CD4-positive, alpha-beta T cell treated with Interleukin-2 at 100 ng/mL for 4 hours (primary cell): ENCODE measurements around the gene PODNL1.
"Not testable (repeated sequence)": the region's sequence is repeated elsewhere in the genome, so short reads cannot be mapped to it uniquely, and the experiment has no call there.

Experiments
- DNase-seq: peaks from one replicate; pipeline ENCODE4 v3.0.0-alpha.2; 2020; ENCODE audit warnings: low spot score

The PODNL1 gene

DNA sequence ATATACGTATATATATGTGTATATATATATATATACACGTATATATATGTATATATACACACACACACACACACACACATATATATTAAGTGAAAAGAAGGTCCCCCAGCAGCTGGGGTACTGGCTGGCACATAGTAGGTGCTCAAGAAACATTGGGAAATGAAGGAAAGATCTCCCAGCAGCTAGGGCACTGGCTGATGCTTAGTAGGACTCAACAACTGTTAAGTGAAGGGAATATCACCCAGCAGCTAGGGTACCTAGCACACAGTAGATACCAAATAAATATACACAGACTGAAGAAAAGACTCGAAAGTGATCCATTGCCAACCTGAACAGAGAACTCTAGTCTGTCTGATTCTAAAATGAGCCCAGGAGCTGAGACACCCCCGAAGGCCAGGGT is 12.2 kb downstream of the PODNL1 start:
- no peak for DNase-seq

DNA sequence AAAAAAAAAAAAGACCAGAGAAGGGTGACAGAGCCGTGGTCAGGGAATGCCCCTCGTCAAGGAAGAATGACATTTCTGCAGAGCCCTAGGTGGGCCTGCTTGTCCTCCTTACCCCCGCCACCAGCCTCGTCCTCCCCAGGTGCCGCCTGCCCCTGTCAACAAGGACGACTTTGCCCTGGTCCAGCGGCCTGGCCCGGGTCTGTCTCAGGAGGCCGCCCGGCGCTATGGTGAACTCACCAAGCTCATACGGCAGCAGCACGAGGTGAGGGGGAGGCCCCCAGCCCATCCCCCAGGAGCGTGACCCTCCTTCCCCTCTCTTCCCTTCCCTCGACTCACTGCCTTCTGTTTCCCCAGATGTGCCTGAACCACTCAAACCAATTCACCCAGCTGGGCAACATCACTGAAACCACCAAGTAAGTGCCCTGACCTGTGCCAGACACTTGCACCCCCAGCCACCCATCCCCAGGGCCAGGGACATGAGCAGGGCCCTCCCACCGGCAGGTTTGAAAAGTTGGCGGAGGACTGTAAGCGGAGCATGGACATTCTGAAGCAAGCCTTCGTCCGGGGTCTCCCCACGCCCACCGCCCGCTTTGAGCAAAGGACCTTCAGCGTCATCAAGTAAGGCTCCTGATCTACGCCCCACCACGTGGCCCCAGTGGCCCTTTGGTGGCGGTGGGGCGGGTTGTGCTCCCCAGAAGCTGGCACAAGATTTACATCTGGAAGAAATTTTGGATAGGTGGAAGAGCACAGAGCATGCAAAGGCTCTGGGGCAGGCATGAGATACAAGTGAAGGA is 14.8 kb downstream of the PODNL1 start:
- no peak for DNase-seq

DNA sequence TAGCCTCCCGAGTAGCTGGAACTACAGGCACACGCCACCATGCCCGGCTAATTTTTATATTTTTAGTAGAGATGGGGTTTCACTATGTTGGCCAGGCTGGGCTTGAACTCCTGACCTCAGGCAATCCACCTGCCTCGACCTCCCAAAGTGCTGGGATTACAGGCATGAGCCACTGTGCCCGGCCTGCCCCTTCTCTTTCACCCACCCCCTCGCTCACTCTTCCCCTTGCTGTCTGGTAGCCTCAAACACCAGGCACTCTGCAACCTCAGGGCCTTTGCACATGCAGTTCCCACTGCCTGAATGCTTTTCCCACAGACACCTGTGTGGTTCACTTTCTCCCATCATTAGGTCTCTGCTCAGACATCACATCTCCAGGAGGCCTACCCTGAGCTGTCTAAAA is 16.1 kb downstream of the PODNL1 start:
- DNase-seq: not testable (repeated sequence)

GRCh38 chr19:13920940-13921747 is 17.1 kb downstream of the PODNL1 start:
- DNase-seq: peak; percentile 28

DNA sequence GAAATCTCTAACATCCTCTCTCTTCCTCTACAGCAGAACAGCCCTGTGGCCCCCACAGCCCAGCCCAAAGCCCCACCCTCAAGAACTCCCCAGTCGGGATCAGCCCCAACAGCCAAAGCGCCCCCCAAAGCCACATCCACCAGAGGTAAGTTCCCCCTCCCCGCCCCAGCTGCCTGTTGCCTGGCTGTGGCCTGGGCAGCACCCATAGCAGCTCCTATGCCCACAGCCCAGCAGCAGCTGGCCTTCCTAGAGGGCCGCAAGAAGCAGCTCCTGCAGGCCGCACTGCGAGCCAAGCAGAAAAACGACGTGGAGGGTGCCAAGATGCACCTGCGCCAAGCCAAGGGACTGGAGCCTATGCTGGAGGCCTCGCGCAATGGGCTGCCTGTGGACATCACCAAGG is 17.7 kb downstream of the PODNL1 start:
- no peak for DNase-seq

GRCh38 chr19:13918726-13919411 is 19.3 kb downstream of the PODNL1 start:
- DNase-seq: no peak

- DNase-seq: no peak
Measured at GRCh38 chr19:13917888-13918406, 20.3 kb downstream of the PODNL1 start.

DNA sequence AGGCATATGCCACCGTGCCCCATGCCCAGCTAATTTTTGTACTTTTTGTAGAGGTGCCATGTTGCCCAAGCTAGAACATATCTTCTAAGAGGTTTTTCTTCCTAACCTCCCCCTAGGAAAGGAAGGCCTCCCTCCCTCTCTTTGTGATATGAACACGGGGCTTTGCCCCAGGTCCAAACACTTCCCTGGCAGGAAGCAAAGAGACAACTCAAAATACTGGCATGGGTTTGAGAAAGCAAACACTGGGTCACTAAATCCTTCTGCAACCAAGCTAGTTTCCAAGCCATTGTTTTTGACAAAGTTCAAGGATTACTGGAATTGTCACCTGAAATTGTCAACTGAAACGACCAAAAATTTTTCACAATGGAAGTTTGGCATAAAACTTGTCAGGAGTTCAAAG is 23.4 kb downstream of the PODNL1 start:
- DNase-seq: no peak

DNA sequence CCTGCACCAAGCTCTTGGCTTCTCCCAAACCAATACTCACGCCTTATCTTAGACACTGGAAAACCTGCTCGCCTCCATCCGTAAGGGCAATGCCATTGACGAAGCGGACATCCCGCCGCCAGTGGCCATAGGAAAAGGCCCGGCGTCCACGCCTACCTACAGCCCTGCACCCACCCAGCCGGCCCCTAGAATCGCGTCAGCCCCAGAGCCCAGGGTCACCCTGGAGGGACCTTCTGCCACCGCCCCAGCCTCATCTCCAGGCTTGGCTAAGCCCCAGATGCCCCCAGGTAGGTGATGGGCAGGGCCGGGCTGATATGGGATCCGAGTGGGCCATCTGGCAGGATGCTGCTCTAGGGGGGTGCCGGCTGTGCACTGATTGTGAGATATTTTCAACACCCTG is 24.9 kb downstream of the PODNL1 start:
- DNase-seq: no peak

DNA sequence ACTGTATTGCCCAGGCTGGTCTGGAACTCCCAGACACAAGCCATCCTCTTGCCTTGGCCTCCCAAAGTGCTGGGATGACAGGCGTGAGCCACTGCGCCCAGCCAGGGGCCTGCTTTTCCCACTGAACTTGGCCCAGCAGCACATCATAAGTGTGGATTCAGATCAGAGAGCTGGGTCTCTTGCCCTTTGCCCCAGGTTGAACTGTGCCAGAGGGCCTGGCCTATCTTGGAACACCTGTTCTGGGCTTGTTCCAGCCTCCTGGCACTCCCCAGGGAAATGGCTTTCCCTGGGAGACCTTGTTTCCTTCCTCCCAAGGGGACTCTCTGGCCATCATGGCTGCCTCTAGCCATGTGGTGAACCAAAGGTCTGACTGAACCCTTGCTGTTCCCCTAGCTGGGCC is 28.8 kb downstream of the PODNL1 start:
- DNase-seq: no peak

GRCh38 chr19:13908674-13909073 is 29.5 kb downstream of the PODNL1 start:
- no peak for DNase-seq

DNA sequence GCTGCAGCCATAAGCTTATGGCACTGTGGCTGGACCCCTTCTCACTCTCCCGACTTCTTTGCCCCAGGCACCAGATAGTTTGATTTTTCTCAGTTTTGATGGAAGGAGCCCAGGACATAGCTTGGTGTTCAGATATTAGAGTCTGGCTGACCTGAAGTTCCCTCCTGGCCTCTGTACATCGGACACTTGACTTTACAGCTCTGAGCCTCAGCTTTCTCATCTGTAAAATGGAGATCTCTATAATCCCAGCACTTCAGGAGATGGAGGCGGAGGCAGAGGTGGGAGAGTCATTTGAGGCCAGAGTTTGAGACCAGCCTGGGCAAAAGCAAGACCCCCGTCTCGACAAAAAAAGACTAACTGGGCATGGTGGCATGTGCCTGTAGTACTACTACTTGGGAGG is 31.3 kb downstream of the PODNL1 start:
- no peak for DNase-seq

DNA sequence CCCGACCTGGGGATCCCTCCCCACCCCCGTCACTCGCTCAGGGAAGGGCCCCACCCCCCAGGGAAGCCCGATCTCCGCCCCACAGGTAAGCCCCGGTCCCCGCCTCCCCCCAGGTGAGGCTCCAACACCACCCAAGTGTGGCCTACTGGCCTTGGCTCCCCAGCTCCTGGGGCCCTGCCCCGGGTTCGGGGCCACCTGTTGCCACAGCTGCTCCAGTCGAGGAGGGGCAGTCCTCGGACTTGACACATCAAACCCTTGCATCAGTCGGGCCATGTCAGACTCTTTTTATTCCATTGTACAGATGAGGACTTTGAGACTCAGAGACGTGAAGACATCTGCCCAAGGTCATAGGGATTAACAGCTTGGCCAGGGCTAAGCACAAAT is 31.7 kb downstream of the PODNL1 start:
- DNase-seq: peak; percentile 27

DNA sequence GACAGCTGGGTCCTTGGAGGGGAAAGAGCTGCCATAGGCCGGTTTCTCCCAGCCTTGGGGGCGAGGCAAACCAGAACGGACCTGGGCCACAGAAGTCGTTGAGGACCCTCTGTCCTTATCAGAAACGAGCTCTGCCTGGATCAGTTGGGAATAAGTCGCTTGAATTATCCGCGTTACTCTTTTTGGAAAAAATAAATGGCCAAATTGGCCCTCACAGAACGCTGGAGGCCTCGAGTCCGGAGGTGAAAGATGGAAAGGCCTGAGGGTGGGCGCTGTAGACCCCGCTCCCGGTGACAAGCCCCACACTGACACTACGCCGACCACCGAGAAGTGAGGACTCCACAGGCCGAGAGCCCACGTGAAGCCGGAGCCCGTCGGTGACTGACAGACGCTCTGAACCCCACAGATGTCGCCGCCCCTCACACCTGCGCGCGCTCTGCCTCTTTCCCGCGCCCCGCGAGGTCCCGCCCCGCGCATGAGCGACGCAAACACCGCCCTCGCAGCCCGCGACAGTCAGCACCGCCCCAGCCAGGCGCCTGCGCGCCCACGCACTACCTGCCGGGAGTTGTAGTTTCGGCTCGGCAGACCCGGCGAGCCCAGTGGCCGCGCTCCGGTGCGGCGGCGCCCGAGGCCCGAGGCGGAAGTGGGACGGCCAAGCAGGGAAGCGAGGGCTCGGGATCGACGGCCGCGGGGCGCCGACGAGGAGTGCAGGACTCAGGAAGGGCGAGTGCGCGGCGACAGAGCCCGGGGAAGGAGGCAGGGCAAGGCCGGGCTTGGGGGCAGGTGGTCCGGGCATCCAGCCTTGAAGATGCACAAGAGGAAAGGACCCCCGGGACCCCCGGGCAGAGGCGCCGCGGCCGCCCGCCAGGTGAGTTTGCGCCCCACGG is 32.3 kb downstream of the PODNL1 start, which contains the start of the genes BRME1 and CC2D1A:
Gene BRME1 (minus strand): TSS at position 484 of the 887 bp plus-strand sequence. CDS start 1,225 bp downstream, outside the sequence.
Gene CC2D1A (plus strand): TSS at position 568 of the 887 bp plus-strand sequence. CDS start 241 bp downstream, at position 809.
- peak; percentile 93 for DNase-seq

DNA sequence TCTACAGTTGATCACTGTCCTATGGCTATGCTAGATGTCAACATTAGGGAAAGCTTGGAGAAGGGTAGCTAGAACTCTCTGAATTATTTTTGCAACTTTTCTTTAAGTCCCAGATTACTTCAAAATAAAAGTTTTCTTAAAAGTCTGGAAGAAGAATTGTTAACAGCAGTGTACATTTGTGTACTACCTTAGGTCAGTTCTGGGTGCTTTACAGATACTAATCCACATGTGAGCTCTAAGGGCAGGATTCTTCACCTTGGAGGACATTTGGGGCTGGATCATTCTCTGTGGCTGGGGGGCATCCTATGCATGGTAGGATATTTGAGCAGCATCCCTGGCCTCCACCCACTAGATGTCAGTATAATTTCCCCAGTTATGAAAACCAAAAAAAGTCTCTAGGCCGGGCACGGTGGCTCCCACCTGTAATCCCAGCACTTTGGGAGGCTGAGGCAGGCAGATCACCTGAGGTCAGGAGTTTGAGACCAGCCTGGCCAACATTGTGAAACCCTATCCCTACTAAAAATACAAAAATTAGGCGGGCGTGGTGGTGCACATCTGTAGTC is 35.1 kb downstream of the PODNL1 start:
- DNase-seq: peak; percentile 56

- no peak for DNase-seq
Measured at GRCh38 chr19:13899912-13900584, 38.2 kb downstream of the PODNL1 start.

GRCh38 chr19:13899393-13899792 is 38.8 kb downstream of the PODNL1 start:
- no peak for DNase-seq

GRCh38 chr19:13896227-13896626 is 42.0 kb downstream of the PODNL1 start:
- DNase-seq: no peak

DNA sequence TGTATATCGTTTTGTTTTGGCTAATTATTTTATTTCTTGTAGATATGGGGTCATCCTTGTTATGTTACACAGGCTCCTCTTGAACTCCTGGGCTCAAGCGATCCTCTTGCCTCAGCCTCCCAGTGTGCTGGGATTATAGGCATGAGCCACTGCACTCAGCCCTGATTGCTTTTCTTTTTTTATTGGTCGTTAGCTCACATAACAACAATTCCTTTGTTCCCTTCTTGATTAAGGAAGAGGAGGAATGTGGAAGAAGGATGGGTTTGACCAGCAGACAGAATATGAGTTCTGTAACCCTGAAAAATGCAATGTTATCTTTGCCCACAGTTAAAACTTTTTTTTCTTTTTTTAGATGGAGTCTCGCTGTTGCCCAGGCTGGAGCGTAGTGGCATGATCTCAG is 43.7 kb downstream of the PODNL1 start:
- DNase-seq: no peak

- DNase-seq: no peak
Measured at GRCh38 chr19:13892870-13893269, 45.3 kb downstream of the PODNL1 start.
